Esophagus muscularis mucosa (tissue), 3 donors: ENCODE measurements around the gene EXOC6B.

ENCODE experiments used
- CTCF ChIP-seq, 3 experiments: fragments of 200-600 bp in 2 of 3; fragments of 450-650 bp in 1 of 3; sonication (generic) in 2 of 3; IDR thresholded peaks; one replicate each; pipeline ENCODE4 v1.5.1; 2017 to 2019; ENCODE audit warnings: antibody characterized with exemption in 3 of 3, mild to moderate bottlenecking in 2 of 3, moderate library complexity in 1 of 3
- POLR2AphosphoS5 ChIP-seq, 2 donors: sonication (generic); formaldehyde crosslinking; IDR thresholded peaks; one replicate each; pipeline ENCODE4 v1.6.1; 2017; ENCODE audit warnings: antibody characterized with exemption in 2 of 2

- TF ChIP-seq CTCF (IDR thresholded peaks at IDR 0.05): no peak
- no peak for TF ChIP-seq POLR2AphosphoS5 (IDR thresholded peaks at IDR 0.05)
Observed at GRCh38 chr2:72613931-72614330, 211.9 kb downstream of the EXOC6B start.
